CD4-positive, CD25-positive, alpha-beta regulatory T cell (primary cell): ENCODE measurements around the gene ZNF860. TPM values are rescaled to one million over a fixed set of nuclear protein-coding genes. Genes with fewer than 3 reads are reported as not detected.

Source experiments
- ATAC-seq, 2 donors: fragments of 150-1000 bp; cut with Tn5 transposase; one replicate each; pipeline ENCODE4 v1.10.0; 2021; ENCODE audit warnings: low read depth in 2 of 2, moderate number of reproducible peaks in 2 of 2, moderate library complexity in 1 of 2
- DNase-seq, 3 donors: peaks; one replicate each; pipeline versions ENCODE4 v3.0.0 to v3.0.0-alpha.2; 2012 to 2022; ENCODE audit warnings: mixed read lengths in 1 of 3
- H3K27ac ChIP-seq: one replicate; pipeline ENCODE4 v1.7.0; 2013; ENCODE audit warnings: mild to moderate bottlenecking, low read length; ENCODE audit not compliant: insufficient read depth, poor library complexity, severe bottlenecking
- H3K27me3 ChIP-seq: one replicate; pipeline ENCODE4 v1.7.0; 2013; ENCODE audit warnings: low read length; ENCODE audit not compliant: control insufficient read depth, insufficient read depth
- H3K36me3 ChIP-seq: one replicate; pipeline ENCODE4 v1.7.0; 2013; ENCODE audit warnings: mild to moderate bottlenecking, low read length, moderate library complexity; ENCODE audit not compliant: control insufficient read depth, insufficient read depth
- H3K4me1 ChIP-seq: 2 replicates; pipeline ENCODE4 v1.7.0; 2013; ENCODE audit warnings: mild to moderate bottlenecking, low read length; ENCODE audit not compliant: insufficient read depth, control insufficient read depth, poor library complexity, severe bottlenecking
- H3K4me3 ChIP-seq: one replicate; pipeline ENCODE4 v1.7.0; 2013; ENCODE audit warnings: low read depth, mild to moderate bottlenecking, low read length, moderate library complexity
- H3K9me3 ChIP-seq, 2 experiments: 1 replicate in 1 of 2; 2 replicates in 1 of 2; pipeline ENCODE4 v1.7.0; 2013; ENCODE audit warnings: low read length in 2 of 2, mild to moderate bottlenecking in 1 of 2, moderate library complexity in 1 of 2; ENCODE audit not compliant: control insufficient read depth in 2 of 2
- H3K27ac Mint-ChIP-seq, 3 donors: one replicate each; pipeline ENCODE4 v1.8.0; 2020 to 2022; ENCODE audit warnings: mild to moderate bottlenecking in 3 of 3, mixed read lengths in 3 of 3, moderate library complexity in 2 of 3
- H3K27me3 Mint-ChIP-seq: one replicate; pipeline ENCODE4 v1.8.0; 2022; ENCODE audit warnings: mild to moderate bottlenecking, mixed read lengths
- H3K36me3 Mint-ChIP-seq: one replicate; pipeline ENCODE4 v1.8.0; 2020; ENCODE audit warnings: mixed read lengths
- H3K4me1 Mint-ChIP-seq, 4 donors: one replicate each; pipeline ENCODE4 v1.8.0; 2020 to 2022; ENCODE audit warnings: mixed read lengths in 4 of 4, mild to moderate bottlenecking in 1 of 4
- H3K4me3 Mint-ChIP-seq, 4 donors: one replicate each; pipeline ENCODE4 v1.8.0; 2020 to 2022; ENCODE audit warnings: mild to moderate bottlenecking in 4 of 4, mixed read lengths in 4 of 4, moderate library complexity in 3 of 4
- H3K9me3 Mint-ChIP-seq, 7 donors: one replicate each; pipeline ENCODE4 v1.8.0; 2020 to 2022; ENCODE audit warnings: mixed read lengths in 7 of 7, mild to moderate bottlenecking in 3 of 7, moderate library complexity in 2 of 7
- polyA plus RNA-seq, 4 donors: library from polyadenylated mRNA; unstranded; fragments of 300-500 nt; fragmentation: Illumina TruSeq; gene quantifications; one replicate each; pipeline ENCODE4 v1.2.3, GENCODE V29; 2021
- total RNA-seq: library from RNA; stranded (reverse); gene quantifications from one replicate; pipeline ENCODE4 v1.2.3, GENCODE V29; 2022

Gene ZNF860
- total and polyA plus RNA-seq, 5 donors from 2014 or later, result not detected

- peaks cover 17% of the 10 kb centered on the region for H3K27me3 Mint-ChIP-seq
Observed at GRCh38 chr3:31974471-31974870, 7.1 kb upstream of the ZNF860 start.

GRCh38 chr3:31974964-31975363 is 6.6 kb upstream of the ZNF860 start:
- H3K4me1 ChIP-seq, result peaks cover 4% of the 10 kb centered on the region
- H3K27me3 ChIP-seq, result peaks cover 21% of the 10 kb centered on the region
- H3K9me3 ChIP-seq, result no peaks in the 10 kb centered on the region
- no peaks in the 10 kb centered on the region for H3K36me3 ChIP-seq
- Mint-ChIP-seq H3K4me1 (peaks cover 4 to 11% (median 6%) of the 10 kb centered on the region in 4 donors), H3K27me3 (peaks cover 20% of the 10 kb centered on the region), H3K9me3 (no peaks in the 10 kb centered on the region), H3K36me3 (no peaks in the 10 kb centered on the region), H3K4me3 (no peak overlapping the region), H3K27ac (no peak overlapping the region)
- H3K4me3 ChIP-seq, result no peak overlapping the region
- no peak for ATAC-seq
- DNase-seq, result no peak
- no peak overlapping the region for H3K27ac ChIP-seq

More at GRCh38 chr3:31974471-31974870, 7.1 kb upstream of the ZNF860 start:
- Mint-ChIP-seq H3K9me3 (no peaks in the 10 kb centered on the region), H3K4me3 (no peak overlapping the region), H3K36me3 (no peaks in the 10 kb centered on the region), H3K4me1 (peaks cover 2 to 8% (median 4%) of the 10 kb centered on the region in 4 donors), H3K27ac (no peak overlapping the region)
- ATAC-seq (no peak), DNase-seq (no peak)
- no peaks in the 10 kb centered on the region for H3K9me3 ChIP-seq
- H3K27ac ChIP-seq, result no peak overlapping the region
- peaks cover 19% of the 10 kb centered on the region for H3K27me3 ChIP-seq
- no peak overlapping the region for H3K4me3 ChIP-seq
- H3K4me1 ChIP-seq, result no peaks in the 10 kb centered on the region
- H3K36me3 ChIP-seq, result no peaks in the 10 kb centered on the region

- H3K36me3 Mint-ChIP-seq, result no peaks in the 10 kb centered on the region
- ATAC-seq, result no peak
- Histone ChIP-seq H3K4me1 (peaks cover 17% of the 10 kb centered on the region), H3K4me3 (no peak overlapping the region), H3K9me3 (no peaks in the 10 kb centered on the region), H3K27ac (no peak overlapping the region), H3K36me3 (no peaks in the 10 kb centered on the region), H3K27me3 (peaks cover 21% of the 10 kb centered on the region)
- peaks cover 4 to 11% (median 7%) of the 10 kb centered on the region in 4 donors for H3K4me1 Mint-ChIP-seq
- DNase-seq, result no peak
- H3K27ac Mint-ChIP-seq, result no peak overlapping the region
- no peaks in the 10 kb centered on the region for H3K9me3 Mint-ChIP-seq
- no peak overlapping the region for H3K4me3 Mint-ChIP-seq
- peaks cover 19% of the 10 kb centered on the region for H3K27me3 Mint-ChIP-seq
Observed at GRCh38 chr3:31976302-31976701, 5.2 kb upstream of the ZNF860 start.

- Histone ChIP-seq H3K4me3 (no peak overlapping the region), H3K36me3 (no peaks in the 10 kb centered on the region), H3K9me3 (no peaks in the 10 kb centered on the region), H3K27ac (no peak overlapping the region), H3K27me3 (peaks cover 29% of the 10 kb centered on the region), H3K4me1 (peaks cover 22% of the 10 kb centered on the region)
- ATAC-seq (no peak), DNase-seq (no peak)
- no peaks in the 10 kb centered on the region for H3K36me3 Mint-ChIP-seq
- peaks cover 25% of the 10 kb centered on the region for H3K27me3 Mint-ChIP-seq
- H3K9me3 Mint-ChIP-seq, result peaks cover 0 to 3% (median 0%) of the 10 kb centered on the region in 7 donors
- no peak overlapping the region for H3K27ac Mint-ChIP-seq
- no peak overlapping the region for H3K4me3 Mint-ChIP-seq
- peaks cover 4 to 21% (median 10%) of the 10 kb centered on the region in 4 donors for H3K4me1 Mint-ChIP-seq
Observed at GRCh38 chr3:31977736-31978135, 3.8 kb upstream of the ZNF860 start.

GRCh38 chr3:31978553-31978952 is 3.0 kb upstream of the ZNF860 start:
- no peak overlapping the region for H3K4me3 Mint-ChIP-seq
- Histone ChIP-seq H3K36me3 (no peaks in the 10 kb centered on the region), H3K4me3 (no peak overlapping the region), H3K4me1 (peaks cover 22% of the 10 kb centered on the region), H3K9me3 (no peaks in the 10 kb centered on the region), H3K27me3 (peaks cover 33% of the 10 kb centered on the region), H3K27ac (no peak overlapping the region)
- no peaks in the 10 kb centered on the region for H3K36me3 Mint-ChIP-seq
- DNase-seq (no peak), ATAC-seq (no peak)
- H3K4me1 Mint-ChIP-seq, result peaks cover 4 to 21% (median 10%) of the 10 kb centered on the region in 4 donors
- H3K9me3 Mint-ChIP-seq, result peaks cover 0 to 3% (median 0%) of the 10 kb centered on the region in 7 donors
- H3K27me3 Mint-ChIP-seq, result peaks cover 33% of the 10 kb centered on the region
- H3K27ac Mint-ChIP-seq, result no peak overlapping the region

- H3K9me3 ChIP-seq, result no peaks in the 10 kb centered on the region
- peaks cover 4 to 21% (median 10%) of the 10 kb centered on the region in 4 donors for H3K4me1 Mint-ChIP-seq
- peak overlapping the region; percentile 37 to 70 (median 65) for H3K4me3 Mint-ChIP-seq
- peaks cover 33% of the 10 kb centered on the region for H3K27me3 Mint-ChIP-seq
- H3K36me3 ChIP-seq, result no peaks in the 10 kb centered on the region
- H3K27ac ChIP-seq, result no peak overlapping the region
- no peak overlapping the region for H3K4me3 ChIP-seq
- H3K27ac Mint-ChIP-seq, result no peak overlapping the region
- H3K36me3 Mint-ChIP-seq, result no peaks in the 10 kb centered on the region
- ATAC-seq, result no peak
- H3K9me3 Mint-ChIP-seq, result peaks cover 0 to 3% (median 0%) of the 10 kb centered on the region in 7 donors
- peaks cover 22% of the 10 kb centered on the region for H3K4me1 ChIP-seq
- H3K27me3 ChIP-seq, result peaks cover 33% of the 10 kb centered on the region
- DNase-seq, result peak in 1 of 3 donors; percentile 27
Observed at GRCh38 chr3:31979001-31979697, 2.4 kb upstream of the ZNF860 start.

- no peaks in the 10 kb centered on the region for H3K36me3 Mint-ChIP-seq
- DNase-seq (peak; percentile 2 to 51 (median 10)), ATAC-seq (peak; percentile 50 to 61)
- Histone ChIP-seq H3K4me1 (peaks cover 22% of the 10 kb centered on the region), H3K36me3 (no peaks in the 10 kb centered on the region), H3K27me3 (peaks cover 39% of the 10 kb centered on the region), H3K4me3 (no peak overlapping the region), H3K27ac (no peak overlapping the region), H3K9me3 (no peaks in the 10 kb centered on the region)
- peaks cover 0 to 3% (median 0%) of the 10 kb centered on the region in 7 donors for H3K9me3 Mint-ChIP-seq
- peak overlapping the region in 1 of 3 donors; percentile 49 for H3K27ac Mint-ChIP-seq
- H3K4me1 Mint-ChIP-seq, result peaks cover 4 to 21% (median 10%) of the 10 kb centered on the region in 4 donors
- peak overlapping the region; percentile 60 to 83 (median 72) for H3K4me3 Mint-ChIP-seq
- H3K27me3 Mint-ChIP-seq, result peaks cover 33% of the 10 kb centered on the region
Observed at GRCh38 chr3:31980530-31981205, 882 bp upstream of the ZNF860 start.
